Epidermal melanocyte (primary cell): Measurements from ENCODE around the gene MRPL41.
"Not testable (repeated sequence)": the region's sequence is repeated elsewhere in the genome, so short reads cannot be mapped to it uniquely, and the experiment has no call there.

Experiments used
- DNase-seq: peaks from one replicate; pipeline ENCODE4 v3.0.0; 2011; ENCODE audit warnings: low spot score; ENCODE audit not compliant: insufficient read length

The MRPL41 gene

GRCh38 chr9:137551264-137552021 lies at the start of gene MRPL41:
Gene MRPL41 (plus strand): TSS chr9:137551879. CDS start chr9:137552082, 203 bp downstream.
- DNase-seq: peak; percentile 97

GRCh38 chr9:137502008-137502911 lies 49.4 kb upstream of the MRPL41 start:
- peak; percentile 65 for DNase-seq

- DNase-seq: no peak
These were observed 47.3 kb upstream of the MRPL41 start for GRCh38 chr9:137504432-137504777.

GRCh38 chr9:137505421-137506140 lies 46.1 kb upstream of the MRPL41 start:
- DNase-seq: no peak

GRCh38 chr9:137506274-137506673 lies 45.4 kb upstream of the MRPL41 start:
- no peak for DNase-seq

GRCh38 chr9:137506702-137507171 lies 44.9 kb upstream of the MRPL41 start:
- DNase-seq: peak; percentile 64

GRCh38 chr9:137509198-137509597 lies 42.5 kb upstream of the MRPL41 start:
- DNase-seq: no peak

- not testable (repeated sequence) for DNase-seq
These were observed 40.6 kb upstream of the MRPL41 start for GRCh38 chr9:137511126-137511525.

GRCh38 chr9:137511758-137512463 lies 39.8 kb upstream of the MRPL41 start:
- DNase-seq: no peak

GRCh38 chr9:137513136-137513535 lies 38.5 kb upstream of the MRPL41 start:
- not testable (repeated sequence) for DNase-seq

GRCh38 chr9:137513801-137514570 lies 37.7 kb upstream of the MRPL41 start:
- not testable (repeated sequence) for DNase-seq

GRCh38 chr9:137514691-137515337 lies 36.9 kb upstream of the MRPL41 start:
- no peak for DNase-seq

GRCh38 chr9:137515338-137515724 lies 36.3 kb upstream of the MRPL41 start:
- DNase-seq: no peak

GRCh38 chr9:137516144-137516917 lies 35.3 kb upstream of the MRPL41 start:
- no peak for DNase-seq

- DNase-seq: not testable (repeated sequence)
These were observed 32.8 kb upstream of the MRPL41 start for GRCh38 chr9:137518661-137519459.

GRCh38 chr9:137519553-137519952 lies 32.1 kb upstream of the MRPL41 start:
- no peak for DNase-seq

GRCh38 chr9:137520614-137521404 lies 30.9 kb upstream of the MRPL41 start:
- no peak for DNase-seq
